Memory B cell (primary cell): Measurements from ENCODE around the gene ST8SIA6.

Experiments
- ATAC-seq: fragments of 150-1000 bp; cut with Tn5 transposase; 2 replicates; pipeline ENCODE4 v1.10.0; 2021; ENCODE audit warnings: low read depth, mild to moderate bottlenecking, moderate library complexity
- DNase-seq, 2 donors: peaks; one replicate each; pipeline ENCODE4 v3.0.0; 2022; ENCODE audit warnings: low spot score in 2 of 2
- H3K27ac Mint-ChIP-seq: one replicate; pipeline ENCODE4 v1.8.0; 2022; ENCODE audit warnings: mild to moderate bottlenecking, moderate library complexity, mixed read lengths
- H3K27me3 Mint-ChIP-seq: one replicate; pipeline ENCODE4 v1.8.0; 2022; ENCODE audit warnings: mixed read lengths
- H3K36me3 Mint-ChIP-seq: one replicate; pipeline ENCODE4 v1.8.0; 2022; ENCODE audit warnings: mild to moderate bottlenecking, mixed read lengths
- H3K4me1 Mint-ChIP-seq: one replicate; pipeline ENCODE4 v1.8.0; 2022; ENCODE audit warnings: mixed read lengths
- H3K4me3 Mint-ChIP-seq: one replicate; pipeline ENCODE4 v1.8.0; 2022; ENCODE audit warnings: mild to moderate bottlenecking, moderate library complexity, mixed read lengths
- H3K9me3 Mint-ChIP-seq: one replicate; pipeline ENCODE4 v1.8.0; 2022; ENCODE audit warnings: mixed read lengths

ST8SIA6 gene

DNA sequence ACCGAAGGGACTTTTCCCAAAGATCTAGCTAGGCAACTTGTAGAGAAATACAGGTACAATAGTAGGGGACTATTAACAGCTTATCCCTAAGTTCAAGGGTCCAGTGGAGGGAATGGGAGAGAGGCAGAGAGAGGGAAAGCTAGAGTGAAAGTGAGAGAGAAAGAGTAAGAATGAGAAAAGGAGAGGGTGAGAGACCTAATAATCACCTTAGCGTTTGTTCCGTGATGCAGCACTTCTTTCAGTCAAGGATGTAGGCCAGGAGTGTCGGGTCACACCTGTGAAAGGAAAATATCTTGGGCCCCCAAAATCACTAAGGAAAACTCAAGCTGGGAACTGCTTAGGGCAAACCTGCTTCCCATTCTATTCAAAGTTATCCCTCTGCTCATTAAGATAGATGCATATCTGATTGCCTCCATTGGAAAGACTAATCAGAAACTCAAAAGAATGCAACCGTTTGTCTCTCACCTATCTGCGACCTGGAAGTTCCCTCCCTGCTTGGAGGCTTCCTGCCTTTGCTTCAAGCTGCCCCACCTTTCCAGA is 75.2 kb downstream of the ST8SIA6 start:
- H3K4me1 Mint-ChIP-seq = peaks cover 2% of the 10 kb centered on the region
- no peak overlapping the region for H3K4me3 Mint-ChIP-seq
- no peaks in the 10 kb centered on the region for H3K9me3 Mint-ChIP-seq
- H3K27ac Mint-ChIP-seq = no peak overlapping the region
- no peaks in the 10 kb centered on the region for H3K36me3 Mint-ChIP-seq
- ATAC-seq (no peak), DNase-seq (no peak)
- H3K27me3 Mint-ChIP-seq = peaks cover 8% of the 10 kb centered on the region

DNA sequence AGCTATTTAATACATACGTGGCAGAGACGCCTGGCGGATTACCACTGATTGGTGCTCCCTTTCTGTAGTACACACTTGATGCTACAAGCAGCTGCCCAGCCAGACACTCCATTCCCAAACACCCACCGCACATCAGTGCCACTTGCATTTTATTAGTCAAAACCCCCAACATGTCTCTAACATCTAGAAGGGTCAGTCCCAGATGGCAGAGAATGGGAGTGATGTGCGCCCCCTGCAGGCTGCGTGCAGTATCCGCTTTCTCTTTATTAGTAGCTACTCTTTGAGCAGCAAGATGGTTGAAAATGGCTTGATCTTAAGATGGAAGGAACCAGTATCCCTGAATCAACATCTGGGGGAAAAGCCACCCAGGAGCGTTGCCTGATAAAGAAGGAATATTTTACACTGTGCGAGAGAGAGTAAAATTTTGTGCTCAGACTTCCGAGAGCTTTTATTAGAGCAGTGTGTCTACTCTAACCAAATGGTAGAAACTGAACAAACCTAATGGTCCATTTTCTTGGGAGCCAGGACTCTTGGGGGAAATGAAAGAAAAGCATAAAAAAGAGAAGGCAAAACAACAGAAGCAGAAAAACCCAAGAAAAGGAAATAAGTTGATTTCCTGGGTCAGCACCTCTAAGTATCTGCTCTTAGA is 78.3 kb downstream of the ST8SIA6 start:
- H3K36me3 Mint-ChIP-seq = no peaks in the 10 kb centered on the region
- H3K4me3 Mint-ChIP-seq = no peak overlapping the region
- H3K9me3 Mint-ChIP-seq = no peaks in the 10 kb centered on the region
- H3K4me1 Mint-ChIP-seq = peaks cover 2% of the 10 kb centered on the region
- peaks cover 10% of the 10 kb centered on the region for H3K27me3 Mint-ChIP-seq
- ATAC-seq = no peak
- no peak overlapping the region for H3K27ac Mint-ChIP-seq
- peak in 1 of 2 donors; percentile 11 for DNase-seq

DNA sequence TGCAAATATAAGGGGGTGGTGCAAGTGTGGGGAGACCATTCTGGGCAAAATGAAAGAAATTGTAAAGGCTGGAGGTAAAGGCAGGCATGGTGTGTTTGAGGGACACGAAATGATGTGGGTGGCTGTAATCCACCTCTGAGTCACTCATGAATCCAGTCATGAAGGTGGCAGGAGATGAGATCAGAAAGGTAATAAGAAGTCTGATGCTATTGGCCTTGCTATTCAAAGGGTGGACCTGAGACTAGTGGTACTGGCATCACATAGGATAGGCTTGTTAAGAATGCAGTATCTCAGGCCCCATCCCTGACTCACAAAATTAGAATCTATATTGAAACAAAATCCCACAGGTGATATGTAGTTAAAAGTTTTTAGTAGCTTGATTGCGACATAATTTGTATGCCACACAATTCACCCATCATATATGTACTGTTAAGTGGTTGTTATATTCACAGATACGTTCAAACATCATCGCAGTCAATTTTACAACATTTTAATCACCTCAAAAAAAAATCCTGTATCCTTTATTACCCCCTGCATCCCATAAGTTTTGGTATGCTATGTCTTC is 85.6 kb downstream of the ST8SIA6 start:
- Mint-ChIP-seq H3K4me1 (no peaks in the 10 kb centered on the region), H3K27ac (no peak overlapping the region), H3K36me3 (no peaks in the 10 kb centered on the region), H3K9me3 (peaks cover 2% of the 10 kb centered on the region), H3K27me3 (peaks cover 5% of the 10 kb centered on the region), H3K4me3 (no peak overlapping the region)
- no peak for DNase-seq
- ATAC-seq = no peak

DNA sequence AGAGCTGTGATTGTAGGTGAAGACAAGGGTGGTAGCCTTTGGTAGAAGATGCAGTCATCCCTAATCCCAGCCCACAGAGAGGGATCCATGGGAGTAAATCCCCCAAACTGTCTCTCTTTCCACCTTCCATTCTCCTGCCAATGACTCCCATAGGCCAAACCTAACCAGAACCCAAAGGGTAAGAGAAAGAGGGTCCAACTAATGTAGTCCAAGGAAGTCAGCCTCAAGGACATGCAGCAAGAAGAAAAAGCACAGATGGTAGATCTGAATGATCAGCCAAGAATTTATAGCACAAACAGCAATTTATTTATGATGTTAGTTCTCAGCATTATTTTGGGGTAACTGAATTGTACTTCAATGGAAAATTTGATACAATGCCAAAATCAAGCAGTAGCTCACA is 87.7 kb downstream of the ST8SIA6 start:
- Mint-ChIP-seq H3K4me1 (no peaks in the 10 kb centered on the region), H3K9me3 (peaks cover 2% of the 10 kb centered on the region), H3K36me3 (no peaks in the 10 kb centered on the region), H3K27ac (no peak overlapping the region), H3K4me3 (no peak overlapping the region), H3K27me3 (peaks cover 6% of the 10 kb centered on the region)
- no peak for DNase-seq
- ATAC-seq = no peak

DNA sequence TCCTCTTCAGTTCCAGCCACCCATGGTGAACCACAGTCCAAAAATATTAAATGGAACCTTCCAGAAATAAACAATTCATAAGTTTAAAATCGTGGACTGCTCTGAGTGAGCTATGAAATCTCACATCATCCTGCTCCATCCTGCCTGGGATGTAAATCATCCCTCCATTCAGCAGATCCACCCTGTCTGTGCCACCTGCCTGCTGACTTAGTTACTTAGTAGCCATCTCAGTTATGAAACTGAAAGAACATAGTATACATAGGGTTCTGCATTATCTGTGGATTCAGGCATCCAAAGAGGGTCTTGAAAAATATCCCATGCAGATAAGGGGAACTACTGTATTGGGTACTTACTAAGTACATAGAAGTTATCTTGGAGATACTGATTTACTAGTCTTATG is 89.0 kb downstream of the ST8SIA6 start:
- H3K36me3 Mint-ChIP-seq = peaks cover 2% of the 10 kb centered on the region
- H3K9me3 Mint-ChIP-seq = peaks cover 5% of the 10 kb centered on the region
- peaks cover 5% of the 10 kb centered on the region for H3K27me3 Mint-ChIP-seq
- ATAC-seq (no peak), DNase-seq (no peak)
- H3K27ac Mint-ChIP-seq = no peak overlapping the region
- no peaks in the 10 kb centered on the region for H3K4me1 Mint-ChIP-seq
- no peak overlapping the region for H3K4me3 Mint-ChIP-seq

DNA sequence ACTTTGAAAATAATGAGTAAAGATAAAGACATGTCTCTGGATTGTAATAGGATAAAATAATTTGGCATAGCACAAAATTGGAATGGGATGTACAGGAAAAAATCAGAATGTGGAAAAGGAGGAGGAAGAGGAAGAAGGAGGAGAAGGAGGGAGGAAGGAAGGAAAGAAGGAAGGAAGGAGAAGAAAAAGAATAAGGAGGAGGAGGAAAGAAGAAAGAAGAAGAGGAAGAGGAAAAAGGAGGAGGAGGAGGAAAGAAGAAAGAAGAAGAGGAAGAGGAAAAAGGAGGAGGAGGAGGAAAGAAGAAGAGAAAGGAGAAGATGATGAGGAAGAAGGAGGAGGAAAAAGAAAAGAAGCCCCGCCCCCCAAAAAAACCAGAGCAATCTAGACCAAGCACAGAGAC is 95.9 kb downstream of the ST8SIA6 start:
- no peak for DNase-seq
- peaks cover 8% of the 10 kb centered on the region for H3K27me3 Mint-ChIP-seq
- peaks cover 2% of the 10 kb centered on the region for H3K36me3 Mint-ChIP-seq
- H3K9me3 Mint-ChIP-seq = peaks cover 5% of the 10 kb centered on the region
- H3K4me3 Mint-ChIP-seq = no peak overlapping the region
- no peaks in the 10 kb centered on the region for H3K4me1 Mint-ChIP-seq
- H3K27ac Mint-ChIP-seq = peak overlapping the region; percentile 0
- no peak for ATAC-seq

DNA sequence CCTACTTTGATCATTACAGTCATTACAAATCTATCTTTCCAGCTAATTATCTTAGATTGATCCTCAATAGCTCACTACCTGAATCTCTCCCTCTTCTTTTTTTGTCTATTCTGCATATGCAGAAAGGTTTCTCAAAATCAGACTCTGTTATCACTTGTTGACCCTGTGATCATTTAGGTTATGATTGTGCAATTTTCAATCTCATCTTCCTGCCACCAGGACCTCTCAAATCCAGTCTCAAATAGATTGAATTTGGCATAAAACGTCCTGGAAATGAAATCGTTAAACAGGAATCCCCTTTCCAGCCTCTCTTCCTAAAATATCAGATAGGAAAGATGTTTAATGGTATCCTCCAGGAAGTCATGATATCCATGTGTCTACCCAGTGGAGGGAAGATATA is 96.6 kb downstream of the ST8SIA6 start:
- no peak for ATAC-seq
- Mint-ChIP-seq H3K9me3 (peaks cover 5% of the 10 kb centered on the region), H3K27me3 (peaks cover 7% of the 10 kb centered on the region), H3K27ac (no peak overlapping the region), H3K4me1 (no peaks in the 10 kb centered on the region), H3K4me3 (no peak overlapping the region), H3K36me3 (peaks cover 2% of the 10 kb centered on the region)
- DNase-seq = no peak

DNA sequence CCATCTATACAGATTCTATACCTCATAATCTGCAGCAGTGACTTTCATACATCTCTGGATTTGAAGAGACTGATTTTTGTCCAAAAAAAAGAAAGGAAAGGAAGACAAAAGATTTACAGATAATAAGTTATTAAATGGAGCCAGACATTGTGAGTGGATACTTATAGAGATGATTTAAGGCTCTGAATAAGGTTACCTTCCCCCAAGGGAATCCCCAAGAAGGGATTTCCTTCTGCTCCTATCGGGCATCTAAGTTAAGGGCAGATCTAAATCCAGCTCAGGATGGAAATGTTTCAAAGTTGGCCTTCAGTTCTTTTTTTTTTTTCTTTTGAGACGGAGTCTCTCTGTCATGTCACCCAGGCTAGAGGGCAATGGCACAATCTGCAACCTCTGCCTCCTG is 97.6 kb downstream of the ST8SIA6 start:
- no peak overlapping the region for H3K27ac Mint-ChIP-seq

DNA sequence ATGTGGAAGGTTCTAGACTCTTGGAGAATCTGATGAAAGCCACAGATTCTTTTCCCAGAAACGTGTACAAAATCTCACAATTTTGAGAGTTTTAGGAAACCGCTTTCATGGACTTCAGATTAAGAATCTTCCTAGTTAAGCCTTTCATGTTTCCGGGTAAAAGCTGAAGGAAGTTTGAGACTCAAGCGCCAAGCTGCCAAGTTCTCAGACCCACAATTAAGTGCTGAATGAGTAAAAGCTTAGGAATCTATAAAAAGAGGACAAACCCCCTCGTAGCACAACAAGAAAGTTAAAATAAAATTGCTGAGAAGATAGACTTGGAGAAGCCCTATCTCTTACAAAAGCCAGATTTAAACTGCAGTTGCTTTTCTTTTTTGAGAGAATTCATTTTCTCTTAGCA is 99.6 kb downstream of the ST8SIA6 start:
- no peaks in the 10 kb centered on the region for H3K4me1 Mint-ChIP-seq
- peaks cover 8% of the 10 kb centered on the region for H3K27me3 Mint-ChIP-seq
- H3K9me3 Mint-ChIP-seq = peaks cover 7% of the 10 kb centered on the region
- ATAC-seq = no peak
- H3K27ac Mint-ChIP-seq = no peak overlapping the region
- H3K36me3 Mint-ChIP-seq = no peaks in the 10 kb centered on the region
- no peak overlapping the region for H3K4me3 Mint-ChIP-seq
- no peak for DNase-seq

More for the DNA sequence above, 97.6 kb downstream of the ST8SIA6 start:
- Mint-ChIP-seq H3K4me1 (no peaks in the 10 kb centered on the region), H3K4me3 (no peak overlapping the region), H3K27me3 (peaks cover 8% of the 10 kb centered on the region), H3K36me3 (peaks cover 2% of the 10 kb centered on the region), H3K9me3 (peaks cover 5% of the 10 kb centered on the region)
- no peak for DNase-seq
- ATAC-seq = no peak

DNA sequence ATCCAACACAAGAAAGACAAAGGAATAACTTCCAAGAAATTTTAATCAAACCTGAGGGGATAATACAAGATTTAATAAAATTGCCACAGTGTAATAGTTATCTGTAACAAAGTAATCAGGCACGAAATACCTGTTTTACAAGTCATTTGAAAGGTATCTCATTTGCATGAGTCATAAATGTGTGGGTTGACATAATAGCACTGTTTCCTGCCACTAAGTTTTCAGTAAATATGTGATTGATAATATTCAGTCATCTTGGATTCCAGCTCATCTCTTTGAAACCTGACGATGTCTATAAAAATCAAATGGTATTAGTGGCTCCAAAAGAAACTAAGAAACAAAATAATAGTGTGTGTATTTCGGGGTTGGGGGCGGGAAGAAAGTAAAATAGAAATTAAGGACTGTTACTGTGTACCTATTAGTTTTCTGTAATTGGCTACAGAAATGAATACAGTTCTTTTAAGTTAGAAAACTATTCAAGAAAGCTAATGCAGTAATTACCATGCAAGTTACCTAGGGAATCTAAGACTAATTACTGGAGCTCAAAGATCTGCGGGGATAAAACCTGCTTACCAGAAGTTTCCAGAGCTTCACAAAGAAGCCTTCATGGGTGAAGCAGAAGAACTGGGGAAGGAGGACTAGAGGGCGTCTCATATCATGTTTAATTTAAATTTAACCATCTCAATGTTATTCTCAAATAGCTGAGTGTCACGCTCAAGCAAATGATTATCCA is 100.7 kb downstream of the ST8SIA6 start:
- DNase-seq = no peak
- no peak for ATAC-seq
- no peaks in the 10 kb centered on the region for H3K4me1 Mint-ChIP-seq
- peaks cover 8% of the 10 kb centered on the region for H3K9me3 Mint-ChIP-seq
- H3K27ac Mint-ChIP-seq = no peak overlapping the region
- no peaks in the 10 kb centered on the region for H3K36me3 Mint-ChIP-seq
- H3K27me3 Mint-ChIP-seq = peaks cover 8% of the 10 kb centered on the region
- no peak overlapping the region for H3K4me3 Mint-ChIP-seq

DNA sequence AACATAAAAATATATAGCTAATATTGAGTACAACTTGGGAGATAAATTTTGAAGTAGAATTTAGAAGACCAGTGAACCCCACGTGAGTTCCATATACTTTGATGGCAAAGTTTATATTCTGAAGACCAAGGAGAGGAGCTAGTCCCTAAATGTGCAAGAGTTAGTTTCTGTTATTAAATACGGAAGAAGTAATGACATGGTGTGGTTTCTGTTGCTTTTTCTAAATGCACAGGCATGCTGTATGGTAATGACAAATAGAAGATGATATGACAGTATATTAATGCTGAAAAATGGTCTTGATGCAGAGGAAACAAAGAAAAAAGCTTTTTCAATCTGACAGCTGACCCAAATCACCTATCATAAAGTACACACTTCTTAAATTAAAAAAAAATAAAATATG is 101.8 kb downstream of the ST8SIA6 start:
- ATAC-seq = no peak
- Mint-ChIP-seq H3K27me3 (peaks cover 3% of the 10 kb centered on the region), H3K4me1 (no peaks in the 10 kb centered on the region), H3K36me3 (no peaks in the 10 kb centered on the region), H3K9me3 (peaks cover 6% of the 10 kb centered on the region), H3K27ac (no peak overlapping the region), H3K4me3 (no peak overlapping the region)
- DNase-seq = no peak

DNA sequence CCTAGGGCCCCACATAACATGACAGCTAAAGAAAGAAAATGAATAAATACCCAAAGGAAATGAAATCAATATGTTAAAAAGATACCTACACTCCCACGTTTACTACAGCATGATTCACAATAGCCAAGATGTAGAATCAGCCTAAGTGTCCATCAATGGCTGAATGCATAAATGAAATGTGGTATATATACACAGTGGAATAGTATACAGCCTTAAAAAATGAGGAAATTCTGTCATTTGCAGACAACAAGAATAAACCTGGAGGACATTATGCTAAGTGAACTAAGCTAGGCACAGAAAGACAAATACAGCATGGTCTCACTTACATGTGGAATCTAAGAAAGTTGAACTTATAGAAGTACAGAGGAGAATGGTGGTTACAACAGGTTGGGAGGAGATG is 102.9 kb downstream of the ST8SIA6 start:
- no peaks in the 10 kb centered on the region for H3K4me1 Mint-ChIP-seq
- H3K27me3 Mint-ChIP-seq = peaks cover 7% of the 10 kb centered on the region
- no peaks in the 10 kb centered on the region for H3K36me3 Mint-ChIP-seq
- DNase-seq = no peak
- peaks cover 6% of the 10 kb centered on the region for H3K9me3 Mint-ChIP-seq
- H3K27ac Mint-ChIP-seq = no peak overlapping the region
- H3K4me3 Mint-ChIP-seq = no peak overlapping the region
- no peak for ATAC-seq

DNA sequence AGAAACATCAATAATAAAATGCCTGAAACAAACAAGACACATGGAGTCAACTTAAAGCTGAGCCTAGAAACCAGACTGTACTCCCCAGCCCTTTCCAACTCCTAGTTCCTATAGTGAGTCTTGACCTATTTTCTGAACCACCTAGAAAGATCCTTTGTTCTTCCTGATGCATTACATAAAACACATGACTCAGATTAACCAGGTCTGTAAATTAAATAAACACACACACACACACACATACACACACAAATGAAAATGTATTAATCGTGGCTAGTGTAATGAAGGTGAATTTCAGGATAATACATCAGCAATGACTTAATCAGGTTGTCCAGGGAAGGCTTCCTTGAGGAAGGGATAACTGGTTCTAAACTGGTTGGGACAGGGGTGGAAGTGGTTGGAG is 104.7 kb downstream of the ST8SIA6 start:
- Mint-ChIP-seq H3K9me3 (peaks cover 6% of the 10 kb centered on the region), H3K27me3 (peaks cover 7% of the 10 kb centered on the region), H3K36me3 (no peaks in the 10 kb centered on the region), H3K4me1 (no peaks in the 10 kb centered on the region), H3K27ac (no peak overlapping the region), H3K4me3 (no peak overlapping the region)
- DNase-seq (no peak), ATAC-seq (no peak)

DNA sequence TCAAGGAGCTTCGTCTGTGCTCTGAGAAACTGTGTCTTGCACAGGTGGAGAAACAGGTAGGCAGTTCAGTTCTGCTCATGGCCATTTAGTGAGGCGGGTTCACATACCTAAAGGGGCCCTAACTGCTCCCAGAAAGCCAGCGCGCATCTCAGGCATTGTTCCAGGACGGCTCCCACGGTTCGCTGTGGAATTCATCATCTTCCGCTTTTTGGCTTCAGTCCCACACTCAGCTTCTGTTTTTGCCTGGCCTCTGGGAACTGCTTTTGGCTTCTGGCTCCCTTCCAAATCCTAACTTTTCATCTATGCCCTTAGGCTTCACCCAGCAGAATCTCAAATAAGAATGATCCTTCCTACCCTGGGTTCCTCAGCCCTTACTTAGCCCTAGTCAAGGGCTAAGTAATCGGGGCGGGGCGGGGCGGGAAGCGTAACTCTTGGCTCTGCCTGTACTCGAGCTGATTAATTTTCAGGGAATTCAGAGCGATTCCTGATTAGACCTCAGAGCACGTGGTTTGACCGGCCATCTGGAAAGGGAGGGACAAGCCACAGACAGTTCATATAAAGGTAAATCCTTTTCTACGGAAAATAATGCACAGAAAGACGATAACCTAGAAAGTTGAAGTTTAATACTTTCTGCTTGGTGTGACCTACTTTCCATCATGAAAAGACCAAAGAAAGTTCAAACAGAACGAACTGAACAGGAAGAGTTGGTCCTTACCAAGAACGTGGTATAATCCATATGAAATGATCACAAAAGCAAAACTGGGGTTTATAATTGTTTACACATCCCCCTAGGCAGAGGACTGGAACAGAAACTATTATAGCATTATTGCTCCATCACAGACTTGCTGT is 105.7 kb downstream of the ST8SIA6 start:
- peaks cover 6% of the 10 kb centered on the region for H3K9me3 Mint-ChIP-seq
- H3K4me3 Mint-ChIP-seq = no peak overlapping the region
- H3K36me3 Mint-ChIP-seq = no peaks in the 10 kb centered on the region
- H3K27me3 Mint-ChIP-seq = peaks cover 7% of the 10 kb centered on the region
- no peaks in the 10 kb centered on the region for H3K4me1 Mint-ChIP-seq
- ATAC-seq (no peak), DNase-seq (no peak)
- no peak overlapping the region for H3K27ac Mint-ChIP-seq
